ENCODE data around the gene UBE2D1.

UBE2D1 gene
- 14.6 to 27.2 reads per million in 2 experiments for total RNA-seq

DNA sequence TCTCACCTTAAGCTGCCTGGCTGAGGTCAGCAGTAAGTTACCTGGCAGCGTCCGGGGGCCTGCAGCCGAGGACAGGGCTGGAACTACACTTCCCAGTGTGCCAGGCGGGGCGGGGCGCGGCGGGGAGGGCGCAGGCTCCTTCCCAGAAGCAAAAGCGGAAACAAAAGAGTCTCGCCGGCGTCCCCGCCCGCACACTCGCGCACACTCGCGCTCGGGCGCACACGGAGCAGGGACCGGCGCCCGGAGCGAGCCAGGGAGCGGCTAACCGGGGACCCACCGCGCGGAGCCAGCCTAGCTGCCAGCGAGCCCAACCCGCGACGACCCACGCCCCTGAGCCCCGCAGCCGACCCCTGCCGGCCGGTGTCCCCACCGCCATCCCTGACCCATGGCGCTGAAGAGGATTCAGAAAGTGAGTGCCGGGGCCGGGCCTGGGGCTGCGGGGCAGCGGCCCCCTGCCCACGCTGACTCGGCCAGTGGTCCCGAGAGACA, at the start of gene UBE2D1:
Gene UBE2D1 (plus strand): TSS at position 190 of the 489 bp plus-strand sequence. CDS start 196 bp downstream, at position 386.
- peak; percentile 64 for DNase-seq (ENCODE audit: low read depth)

DNA sequence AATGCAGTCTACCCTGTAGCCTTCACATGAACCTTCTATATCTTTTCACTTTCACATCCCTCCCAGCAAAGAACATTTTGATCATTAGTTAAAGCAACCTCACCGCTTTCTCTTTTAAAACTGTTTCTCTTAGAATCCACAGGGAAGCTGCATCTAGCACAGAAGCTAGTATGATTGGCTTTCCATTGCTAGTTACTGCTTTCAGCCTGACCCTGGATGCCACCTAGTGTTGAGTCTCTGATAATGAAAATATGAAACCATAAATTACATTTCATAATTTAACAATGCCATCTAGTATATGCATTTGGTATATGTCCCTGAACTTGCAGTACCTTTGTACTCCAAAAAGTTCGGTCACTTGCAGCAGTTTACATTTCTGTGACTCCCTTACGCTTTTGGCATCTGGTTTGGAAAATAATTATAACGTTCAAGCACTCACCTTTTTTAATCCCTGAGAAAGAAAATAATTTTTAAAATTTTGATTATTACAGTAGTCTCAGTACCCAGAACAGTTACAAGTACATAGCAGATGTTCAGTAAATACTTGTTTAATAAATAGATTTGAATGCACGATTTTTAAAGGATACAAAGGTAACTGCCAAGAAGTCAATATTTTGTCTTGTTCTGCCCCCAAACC, 43.1 kb upstream of the UBE2D1 start:
- no peak for DNase-seq (ENCODE audit: low read depth)

DNA sequence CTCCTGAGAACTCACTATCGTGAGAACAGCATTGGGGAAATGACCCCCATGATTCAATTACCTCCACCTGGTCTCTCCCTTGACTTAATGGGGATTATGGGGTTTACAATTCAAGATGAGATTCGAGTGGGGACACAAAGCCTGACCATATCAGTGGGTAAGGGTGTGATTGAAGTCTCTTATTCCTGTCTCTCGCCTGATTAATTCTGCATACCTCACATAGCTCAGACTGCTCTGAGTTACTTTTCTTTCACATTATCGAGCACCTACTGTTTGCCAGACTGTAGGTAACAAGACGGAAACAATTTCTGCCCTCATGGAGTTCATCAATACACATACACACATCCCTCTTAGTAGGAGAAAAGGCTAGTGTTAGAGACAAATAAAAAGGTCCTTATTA, 40.8 kb upstream of the UBE2D1 start:
- no peak for DNase-seq (ENCODE audit: low read depth)

DNA sequence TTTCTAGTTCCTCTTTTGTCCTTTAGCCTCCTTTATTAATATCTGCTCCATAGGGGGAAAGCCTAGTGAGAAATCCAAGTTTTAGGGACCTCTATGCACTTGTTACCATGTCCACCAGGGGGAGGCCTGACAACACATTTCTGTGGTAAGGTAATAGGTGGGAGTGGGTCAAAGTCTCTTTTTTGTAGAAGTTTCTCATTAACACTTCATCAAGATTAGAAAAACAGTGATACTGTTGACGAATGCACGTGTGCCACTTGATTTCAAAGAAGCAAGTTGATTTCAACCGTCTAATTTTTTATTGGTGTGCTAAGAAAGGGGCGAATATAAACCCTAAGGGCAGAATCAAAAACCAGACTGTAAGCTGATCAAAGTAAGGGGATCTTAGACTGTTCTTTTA, 35.2 kb upstream of the UBE2D1 start:
- DNase-seq (ENCODE audit: low read depth), result peak; percentile 39

DNA sequence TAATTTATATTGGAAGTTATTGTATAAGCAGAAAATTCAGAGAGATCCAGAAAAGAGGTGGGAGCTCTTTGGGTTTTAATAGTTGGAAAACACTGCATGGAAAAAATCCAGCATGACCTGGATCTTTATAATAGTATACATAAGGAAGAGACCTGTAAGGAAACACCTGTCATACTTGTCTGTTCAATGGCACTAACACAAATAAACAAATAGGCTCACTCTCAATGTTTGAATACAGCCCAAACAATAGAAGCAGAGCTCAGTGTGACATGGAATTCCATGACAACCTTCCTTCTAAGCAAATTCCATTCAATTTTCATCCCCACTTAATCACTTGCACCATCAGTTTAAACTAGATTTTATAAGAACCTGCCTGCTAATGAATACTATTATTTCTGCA, 34.1 kb upstream of the UBE2D1 start:
- DNase-seq (ENCODE audit: low read depth), result no peak

DNA sequence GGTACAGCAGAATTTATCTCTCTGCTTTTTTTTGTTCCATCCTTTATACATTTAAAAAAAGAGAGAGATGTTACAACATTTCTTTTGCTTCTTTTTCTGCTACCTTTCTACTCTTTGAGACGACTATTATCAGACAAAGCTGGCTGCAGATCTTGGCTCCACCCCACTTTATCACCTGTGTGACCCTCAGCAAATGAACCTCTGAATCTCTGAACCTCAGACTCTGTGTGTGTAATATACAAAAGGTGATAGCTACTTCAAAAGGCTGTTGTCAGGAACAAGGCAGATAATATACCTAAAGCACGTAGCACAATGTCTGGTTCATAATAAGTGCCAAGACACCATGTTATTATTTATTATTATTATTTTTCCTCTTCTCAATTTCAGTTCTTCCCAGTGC, 32.6 kb upstream of the UBE2D1 start:
- no peak for DNase-seq (ENCODE audit: low read depth)

DNA sequence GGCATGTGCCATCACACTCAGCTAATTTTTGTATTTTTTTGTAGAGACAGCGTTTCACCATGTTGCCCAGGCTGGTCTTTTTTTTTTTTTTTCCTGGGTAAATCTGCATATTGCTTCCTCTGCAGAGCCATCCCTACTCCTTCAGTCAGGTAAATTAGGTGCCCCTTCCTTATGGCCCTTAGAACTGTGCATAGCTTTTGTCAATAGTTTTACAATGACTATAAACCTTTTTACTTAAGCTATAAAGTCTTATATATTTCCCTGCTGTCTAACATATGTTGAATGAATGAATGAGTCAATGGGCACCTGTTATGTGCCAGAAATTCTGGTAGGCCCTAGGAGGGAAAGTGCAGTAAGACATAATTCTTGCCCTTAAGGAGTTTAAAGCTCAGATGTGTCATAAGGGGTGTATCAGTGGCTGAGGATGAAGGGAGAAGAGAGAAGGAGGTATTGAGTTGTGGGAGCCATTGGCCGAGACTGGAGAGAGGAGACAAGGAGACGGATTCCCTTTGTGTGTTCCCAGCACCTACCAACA, 30.6 kb upstream of the UBE2D1 start:
- DNase-seq (ENCODE audit: low read depth), result no peak

DNA sequence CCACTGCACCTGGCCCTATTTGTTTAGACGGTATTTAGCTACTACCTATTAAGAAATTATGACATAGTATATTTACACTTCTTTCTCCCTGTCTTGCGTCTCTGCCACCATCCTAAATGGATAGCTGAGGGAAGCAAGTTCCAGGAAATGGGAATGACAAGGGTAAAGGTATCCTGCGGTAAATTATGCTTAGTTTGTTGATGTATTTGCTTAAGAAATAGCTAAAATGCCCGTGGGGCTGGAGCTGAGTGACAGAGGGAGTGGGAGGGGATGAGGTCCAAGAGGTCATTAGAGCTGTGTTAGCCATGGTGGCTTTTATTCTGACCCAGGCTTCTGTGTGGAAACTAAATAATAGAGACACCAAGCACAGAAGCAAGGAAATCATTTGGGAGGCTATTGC, 29.0 kb upstream of the UBE2D1 start:
- DNase-seq (ENCODE audit: low read depth), result no peak

DNA sequence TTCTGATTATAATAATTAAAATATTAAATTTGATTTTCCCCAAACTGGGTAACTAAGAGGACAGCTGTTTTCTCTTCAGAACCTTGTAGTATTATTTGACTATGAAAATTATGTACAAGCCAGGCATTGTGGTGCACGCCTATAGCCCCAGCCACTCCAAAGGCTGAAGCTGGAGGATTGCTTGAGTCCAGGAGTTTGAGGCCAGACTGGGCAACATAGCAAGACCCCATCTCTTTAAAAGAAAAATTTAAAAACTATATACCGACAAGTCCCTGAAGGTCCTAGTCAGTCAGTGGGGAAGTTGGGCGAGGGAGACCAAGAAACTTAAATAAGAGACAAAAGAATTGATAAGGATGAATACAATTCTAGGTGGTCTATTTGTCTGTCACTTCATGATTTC, 27.1 kb upstream of the UBE2D1 start:
- no peak for DNase-seq (ENCODE audit: low read depth)

DNA sequence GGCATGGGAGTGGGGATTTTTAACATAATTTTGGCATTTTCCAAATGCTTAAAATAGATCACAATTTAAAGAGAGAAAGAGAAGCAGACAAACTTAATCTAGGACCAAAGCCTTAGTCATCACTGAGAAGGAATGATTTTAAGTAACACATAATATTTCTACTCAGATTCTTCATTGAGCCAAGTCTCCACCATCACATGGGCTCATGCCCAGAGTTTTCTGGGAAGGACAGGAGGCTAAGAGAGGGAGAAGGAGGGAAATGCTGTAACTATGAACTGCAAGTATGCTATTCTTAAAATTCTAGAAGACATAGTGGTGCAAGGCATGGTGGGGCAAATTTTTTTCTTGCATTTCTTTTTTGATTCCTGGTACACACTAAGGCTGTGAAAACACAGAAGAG, 23.8 kb upstream of the UBE2D1 start:
- DNase-seq (ENCODE audit: low read depth), result no peak

DNA sequence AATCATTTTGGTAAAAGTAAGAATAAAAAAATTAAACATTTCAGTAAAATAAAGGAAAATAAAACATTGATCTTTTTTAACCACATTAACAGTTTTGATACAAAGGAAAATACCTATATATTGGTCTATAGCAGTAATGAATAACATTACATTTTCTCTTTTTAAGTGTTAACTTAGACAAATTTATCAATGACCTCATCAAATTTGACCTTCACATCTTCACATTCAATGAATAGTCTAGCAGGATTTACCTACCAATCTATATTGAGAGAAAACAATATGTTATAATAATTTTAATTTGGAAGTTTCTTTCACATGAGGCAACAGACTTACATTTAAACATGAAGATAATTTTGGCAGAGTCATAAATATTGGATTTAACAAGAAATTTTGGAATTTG, 17.9 kb upstream of the UBE2D1 start:
- no peak for DNase-seq (ENCODE audit: low read depth)

DNA sequence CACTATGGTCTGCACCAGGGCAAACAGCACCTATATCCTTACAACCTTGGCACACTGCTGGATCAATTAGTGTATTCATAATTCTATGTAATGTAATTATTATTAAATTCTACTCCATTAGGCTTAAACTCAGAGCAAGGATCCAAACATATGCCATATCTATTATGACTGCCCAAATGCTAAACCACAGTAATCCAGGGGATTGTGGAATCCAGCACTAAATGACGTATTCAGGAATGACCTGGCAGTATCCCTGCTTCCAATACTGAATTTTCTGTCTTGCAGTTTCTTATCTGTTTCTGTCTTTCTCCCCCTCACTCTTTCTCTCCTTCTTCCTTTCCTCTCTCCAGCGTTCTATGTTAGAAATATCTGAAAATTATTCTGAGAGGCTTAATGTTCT, 16.5 kb upstream of the UBE2D1 start:
- DNase-seq (ENCODE audit: low read depth), result no peak

DNA sequence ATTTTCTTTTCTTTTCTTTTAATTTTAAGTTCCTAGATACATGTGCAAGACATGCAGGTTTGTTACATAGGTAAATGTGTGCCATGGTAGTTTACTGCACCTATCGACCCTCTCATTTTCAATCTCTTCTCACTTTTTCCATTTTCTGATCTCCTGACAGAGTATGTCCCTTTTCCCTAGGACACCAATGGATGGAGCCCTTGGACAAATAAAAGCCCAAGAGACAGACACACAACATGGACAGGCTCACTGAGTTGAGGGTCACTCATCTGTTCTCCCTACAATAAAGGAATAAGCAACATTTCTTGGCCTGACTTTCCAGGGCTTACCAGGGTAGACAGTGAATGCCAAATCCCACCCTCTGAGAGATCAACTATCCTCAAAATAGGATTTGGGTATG, 15.2 kb upstream of the UBE2D1 start:
- DNase-seq (ENCODE audit: low read depth), result no peak

DNA sequence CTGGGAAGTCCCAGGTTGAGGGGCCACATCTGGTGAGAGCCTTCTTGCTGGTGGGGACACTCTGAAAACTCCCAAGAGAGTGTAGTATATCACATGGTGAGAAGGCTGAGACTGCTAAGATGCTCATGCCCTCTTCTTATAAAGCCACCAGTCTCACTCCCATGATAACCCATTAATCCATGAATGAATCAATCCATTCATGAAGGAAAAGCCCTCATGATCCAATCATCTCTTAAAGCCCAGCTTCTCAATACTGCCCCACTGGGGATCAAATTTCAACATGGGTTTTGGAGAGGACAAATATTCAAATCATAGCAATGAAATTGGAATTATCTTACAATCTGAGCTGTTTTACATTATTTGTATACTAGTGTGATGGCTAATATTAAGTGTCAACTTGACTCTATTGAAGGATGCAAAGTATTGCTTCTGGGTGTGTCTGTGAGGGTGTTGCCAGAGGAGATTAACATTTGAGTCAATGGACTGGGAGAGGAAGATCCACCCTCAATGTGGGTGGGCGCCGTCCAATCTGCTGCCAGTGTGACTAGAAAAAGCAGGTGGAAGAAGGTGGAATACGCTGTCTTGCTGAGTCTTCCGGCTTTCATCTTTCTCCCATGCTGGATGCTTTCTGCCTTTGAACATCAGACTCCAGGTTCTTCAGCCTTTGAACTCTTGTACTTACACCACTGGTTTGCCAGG, 14.3 kb upstream of the UBE2D1 start:
- DNase-seq (ENCODE audit: low read depth), result no peak

DNA sequence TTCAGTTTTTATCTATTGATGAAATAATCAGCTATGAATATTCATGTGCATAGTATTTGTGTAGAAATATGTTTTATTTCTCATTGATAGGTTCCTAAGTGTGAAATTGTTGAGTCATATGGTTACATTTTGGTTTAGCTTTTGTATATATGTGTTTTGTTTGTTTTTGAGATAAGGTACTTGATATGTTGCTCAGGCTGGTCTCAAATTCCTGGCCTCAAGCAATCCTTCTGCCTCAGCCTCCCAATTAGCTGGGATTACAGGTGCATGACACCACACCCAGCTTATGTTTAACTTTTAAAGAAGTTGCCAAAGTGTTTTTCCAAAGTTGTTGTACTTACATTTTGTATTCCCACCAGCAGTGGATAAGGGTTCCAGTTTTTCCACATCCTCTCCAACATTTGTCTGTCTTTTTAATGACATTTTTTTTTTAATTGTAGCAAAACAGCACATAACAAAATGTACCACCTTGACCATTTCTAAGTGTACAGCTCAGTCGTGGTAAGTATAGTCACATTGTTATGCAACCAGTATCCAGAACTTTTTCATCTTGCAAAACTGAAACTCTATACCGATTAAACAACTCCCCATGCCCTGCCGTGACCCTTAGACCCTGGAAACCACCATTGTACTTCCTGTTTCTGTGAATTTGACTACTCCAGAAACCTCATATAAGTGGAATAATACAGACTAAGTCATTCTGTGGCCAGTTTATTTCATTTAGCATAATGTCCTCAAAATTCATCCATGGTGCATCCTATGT, 12.6 kb upstream of the UBE2D1 start:
- no peak for DNase-seq (ENCODE audit: low read depth)

DNA sequence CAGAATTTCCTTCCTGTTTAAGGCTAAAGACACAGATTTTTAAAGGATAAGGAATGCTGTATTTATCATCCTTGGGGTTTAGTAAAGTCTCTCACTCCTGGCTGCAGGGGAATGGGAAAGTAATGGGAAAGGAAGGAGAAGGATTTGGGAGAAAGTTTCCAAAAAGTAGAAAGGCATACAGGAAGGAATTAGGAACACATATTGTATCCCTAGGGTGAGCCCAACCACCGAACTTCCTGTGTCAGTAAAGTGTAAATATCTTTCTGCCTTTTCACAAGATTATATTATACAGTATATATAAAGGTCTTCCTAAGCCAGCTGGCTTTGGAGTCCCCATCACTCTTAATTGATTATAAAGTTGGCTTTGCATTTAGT, 12.0 kb upstream of the UBE2D1 start:
- DNase-seq (ENCODE audit: low read depth), result no peak

DNA sequence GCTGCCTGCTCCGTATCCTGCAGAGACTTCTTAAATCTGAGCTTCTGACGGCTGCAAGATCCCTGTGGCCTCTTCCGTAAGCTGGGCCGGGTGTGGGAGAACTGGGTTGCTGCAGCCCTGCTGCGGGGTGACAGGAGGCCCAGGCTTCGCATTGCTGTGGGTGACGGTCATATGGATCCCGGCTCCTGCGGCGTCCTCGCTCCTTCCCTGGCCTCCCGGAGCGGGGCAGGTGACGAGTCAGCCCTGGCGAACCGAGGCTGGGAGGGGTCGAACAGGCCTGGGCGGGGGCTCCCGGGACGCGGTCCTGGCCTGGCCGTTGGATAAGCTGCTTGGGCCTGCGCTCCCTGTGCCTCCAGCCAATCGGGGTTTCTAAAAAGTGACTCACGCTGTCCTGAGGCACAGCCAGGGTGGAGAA, 7.8 kb upstream of the UBE2D1 start:
- DNase-seq (ENCODE audit: low read depth), result no peak

DNA sequence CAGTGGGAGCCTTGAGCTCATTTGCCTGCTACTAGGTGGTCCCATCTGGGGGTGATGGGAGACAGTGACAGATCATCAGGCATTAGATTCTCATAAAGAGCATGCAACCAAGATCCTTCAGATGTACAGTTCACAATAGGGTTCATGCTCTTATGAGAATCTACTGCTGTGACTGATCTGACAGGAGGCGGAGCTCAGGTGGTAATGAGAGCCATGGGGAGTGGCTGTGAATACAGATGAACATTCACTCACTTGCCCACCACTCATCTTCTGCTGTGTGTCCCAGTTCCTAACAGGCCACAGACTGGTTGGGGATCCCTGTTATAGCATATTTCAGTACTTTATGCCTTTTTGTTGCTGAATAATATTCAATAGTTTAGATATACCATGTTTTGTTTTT, 6.6 kb upstream of the UBE2D1 start:
- no peak for DNase-seq (ENCODE audit: low read depth)

DNA sequence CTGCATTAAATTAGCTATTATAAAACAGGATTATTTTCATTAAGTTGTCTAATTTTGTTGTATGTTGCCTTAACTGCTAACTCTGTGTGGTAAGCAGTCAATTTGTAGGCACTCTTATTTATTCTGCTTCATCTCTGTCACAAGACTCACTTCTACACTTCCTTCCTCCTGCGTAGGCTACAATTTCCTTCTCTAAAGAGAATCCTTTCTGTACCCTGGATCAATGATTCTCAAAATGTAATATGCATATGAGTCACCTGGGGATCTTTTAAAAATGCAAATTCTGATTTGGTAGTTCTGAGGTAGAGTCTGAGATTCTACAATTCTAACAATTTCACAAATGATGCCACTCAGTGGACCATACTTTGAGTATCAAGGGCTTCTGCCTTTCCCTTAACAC, 4.4 kb upstream of the UBE2D1 start:
- DNase-seq (ENCODE audit: low read depth), result no peak

DNA sequence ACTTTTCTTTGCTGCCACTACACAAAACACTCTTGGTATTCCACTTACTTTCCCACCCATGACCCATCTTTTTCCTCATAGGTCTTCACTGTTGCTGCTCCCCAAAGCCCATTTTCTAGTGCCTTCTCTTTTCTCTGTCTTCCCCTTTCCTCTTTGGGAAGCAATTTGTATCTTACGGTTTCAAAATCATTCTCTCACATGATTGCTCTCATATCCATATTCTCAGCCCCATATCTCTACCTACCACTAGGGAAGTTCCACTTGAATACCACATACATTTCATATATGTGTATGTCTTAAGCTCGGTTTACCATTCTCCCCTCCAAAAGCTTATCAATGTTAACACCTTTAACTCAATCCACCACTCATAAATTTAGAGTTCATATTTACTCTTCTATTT, 3.2 kb upstream of the UBE2D1 start:
- no peak for DNase-seq (ENCODE audit: low read depth)

DNA sequence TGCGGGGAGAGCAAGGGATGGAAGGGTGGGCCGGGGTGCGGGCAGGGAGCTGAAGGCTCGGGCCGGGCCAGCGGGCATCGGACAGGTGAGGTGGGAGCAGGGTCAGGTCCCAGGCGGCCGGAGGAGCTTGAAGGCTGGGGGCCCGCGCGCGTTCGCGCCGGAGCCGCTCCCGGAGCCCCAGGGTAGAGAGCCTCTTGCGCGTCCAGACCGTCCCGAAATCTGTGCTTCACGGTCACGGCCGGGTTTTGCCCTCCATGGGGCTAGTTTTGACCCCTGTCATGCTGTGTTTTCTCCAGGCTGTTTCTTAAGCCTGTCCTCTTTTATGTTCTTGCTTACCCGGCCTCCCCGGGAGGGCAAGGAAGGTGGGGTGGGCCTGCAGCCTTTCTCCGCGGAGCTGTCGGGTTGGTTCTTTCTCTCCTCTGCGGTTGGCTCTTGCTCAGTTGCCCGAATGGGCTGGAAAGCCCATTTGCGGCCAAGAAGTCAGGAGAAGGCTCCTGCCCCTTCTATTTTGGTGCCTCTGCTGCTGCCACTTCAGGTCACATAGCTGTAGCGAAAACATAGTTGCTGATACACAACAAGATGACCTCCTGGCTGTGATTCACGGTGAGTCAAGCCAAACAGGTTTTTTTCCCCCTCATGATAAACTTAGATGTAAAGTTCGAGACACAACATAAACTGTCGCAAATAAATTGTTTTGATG, 650 bp downstream of the UBE2D1 start:
- DNase-seq (ENCODE audit: low read depth), result no peak

DNA sequence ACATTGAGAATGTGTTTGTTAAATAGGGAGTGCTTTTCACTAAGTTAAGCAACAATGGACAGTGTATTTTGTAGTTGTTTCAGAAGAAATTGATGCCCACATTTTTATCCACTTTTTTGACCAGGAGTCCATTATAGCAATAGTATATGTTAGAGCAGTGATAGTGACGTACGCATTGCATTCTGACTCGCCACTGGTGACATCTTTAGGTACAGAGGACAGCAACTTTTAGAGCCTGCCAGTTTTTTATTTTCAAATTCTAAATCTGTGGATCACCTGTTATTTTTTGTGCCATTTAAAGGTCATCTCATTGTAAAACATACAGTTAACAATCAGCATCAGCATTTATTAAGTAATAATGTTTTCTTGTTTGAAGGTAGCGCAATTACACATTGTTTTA, 1.4 kb downstream of the UBE2D1 start:
- DNase-seq (ENCODE audit: low read depth), result no peak
